LNCaP clone FGC (cell line): ENCODE data around the gene ZNF221.
"Not testable (repeated sequence)": the region's sequence is repeated elsewhere in the genome, so short reads cannot be mapped to it uniquely, and the experiment has no call there.

Experiments
- DNase-seq: peaks from one replicate; pipeline ENCODE4 v3.0.0-alpha.2; 2011; ENCODE audit warnings: low read depth
- H3K4me3 ChIP-seq: 2 replicates; pipeline ENCODE4 v1.5.1; 2011; ENCODE audit warnings: mild to moderate bottlenecking, low read depth, low read length, control low read depth
- TF ChIP-seq, protein P1 (sequence below): IDR thresholded peaks from 2 replicates; pipeline ENCODE4 v1.5.1; 2012; ENCODE audit warnings: mild to moderate bottlenecking; ENCODE audit not compliant: control insufficient read depth, insufficient read depth; ENCODE audit errors: extremely low read depth

The ZNF221 gene

GRCh38 chr19:43934985-43935708 is 15.9 kb upstream of the ZNF221 start, which contains the start of gene ZNF45:
TSS of gene ZNF45 (minus strand) at chr19:43935282. CDS start at chr19:43922185, 13,097 bp downstream.
- peak within 1 kb of the TSS; percentile 63 for H3K4me3 ChIP-seq
- TF ChIP-seq, protein P1, sequence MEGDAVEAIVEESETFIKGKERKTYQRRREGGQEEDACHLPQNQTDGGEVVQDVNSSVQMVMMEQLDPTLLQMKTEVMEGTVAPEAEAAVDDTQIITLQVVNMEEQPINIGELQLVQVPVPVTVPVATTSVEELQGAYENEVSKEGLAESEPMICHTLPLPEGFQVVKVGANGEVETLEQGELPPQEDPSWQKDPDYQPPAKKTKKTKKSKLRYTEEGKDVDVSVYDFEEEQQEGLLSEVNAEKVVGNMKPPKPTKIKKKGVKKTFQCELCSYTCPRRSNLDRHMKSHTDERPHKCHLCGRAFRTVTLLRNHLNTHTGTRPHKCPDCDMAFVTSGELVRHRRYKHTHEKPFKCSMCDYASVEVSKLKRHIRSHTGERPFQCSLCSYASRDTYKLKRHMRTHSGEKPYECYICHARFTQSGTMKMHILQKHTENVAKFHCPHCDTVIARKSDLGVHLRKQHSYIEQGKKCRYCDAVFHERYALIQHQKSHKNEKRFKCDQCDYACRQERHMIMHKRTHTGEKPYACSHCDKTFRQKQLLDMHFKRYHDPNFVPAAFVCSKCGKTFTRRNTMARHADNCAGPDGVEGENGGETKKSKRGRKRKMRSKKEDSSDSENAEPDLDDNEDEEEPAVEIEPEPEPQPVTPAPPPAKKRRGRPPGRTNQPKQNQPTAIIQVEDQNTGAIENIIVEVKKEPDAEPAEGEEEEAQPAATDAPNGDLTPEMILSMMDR = no peak
- DNase-seq = peak; percentile 54

DNA sequence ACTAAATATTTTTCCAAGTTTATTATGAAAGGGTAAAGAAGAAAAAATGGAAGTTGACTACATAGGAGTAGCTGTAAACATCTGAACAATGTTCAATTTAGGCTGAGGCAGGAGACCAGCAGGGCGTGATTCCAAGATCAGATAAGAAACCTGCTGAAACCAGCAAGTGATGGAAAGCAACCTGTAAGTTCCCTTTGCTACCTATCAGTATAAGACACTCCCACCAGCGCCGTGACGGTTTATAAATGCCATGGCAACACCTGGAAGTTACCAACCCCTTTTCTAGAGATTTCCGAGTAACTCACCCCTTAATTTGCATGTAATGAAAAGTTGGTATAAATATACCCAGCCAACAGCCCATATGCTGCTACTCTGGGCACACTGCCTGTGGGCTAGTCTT is 14.8 kb upstream of the ZNF221 start:
- TF ChIP-seq, protein P1 = no peak
- DNase-seq = peak; percentile 68
- no peak overlapping the region for H3K4me3 ChIP-seq

GRCh38 chr19:43939557-43940260 is 11.3 kb upstream of the ZNF221 start:
- no peak overlapping the region for H3K4me3 ChIP-seq
- TF ChIP-seq, protein P1 = no peak

DNA sequence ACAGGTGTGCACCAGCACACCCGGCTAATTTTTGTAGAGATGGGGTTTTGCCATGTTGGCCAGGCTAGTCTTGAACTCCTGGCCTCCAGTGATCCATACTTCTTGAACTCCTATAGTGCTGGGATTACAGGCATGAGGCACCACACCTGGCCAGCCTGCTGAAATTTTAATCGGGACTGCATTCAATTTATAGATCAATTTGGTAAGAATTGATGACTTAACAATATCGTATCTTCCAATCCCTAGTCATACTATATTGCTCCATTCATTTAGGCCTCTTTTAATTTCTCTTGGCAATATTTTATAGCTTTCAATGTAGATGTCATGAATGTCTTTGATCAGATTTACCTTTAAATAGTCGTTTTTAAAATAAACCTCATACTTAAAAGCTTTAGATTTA is 10.3 kb upstream of the ZNF221 start:
- DNase-seq = no peak
- TF ChIP-seq, protein P1 = no peak
- H3K4me3 ChIP-seq = no peak overlapping the region

More at GRCh38 chr19:43939557-43940260, 11.3 kb upstream of the ZNF221 start:
- DNase-seq = no peak

GRCh38 chr19:43941209-43941608 is 9.8 kb upstream of the ZNF221 start:
- TF ChIP-seq, protein P1 = no peak
- DNase-seq = no peak
- H3K4me3 ChIP-seq = no peak overlapping the region

DNA sequence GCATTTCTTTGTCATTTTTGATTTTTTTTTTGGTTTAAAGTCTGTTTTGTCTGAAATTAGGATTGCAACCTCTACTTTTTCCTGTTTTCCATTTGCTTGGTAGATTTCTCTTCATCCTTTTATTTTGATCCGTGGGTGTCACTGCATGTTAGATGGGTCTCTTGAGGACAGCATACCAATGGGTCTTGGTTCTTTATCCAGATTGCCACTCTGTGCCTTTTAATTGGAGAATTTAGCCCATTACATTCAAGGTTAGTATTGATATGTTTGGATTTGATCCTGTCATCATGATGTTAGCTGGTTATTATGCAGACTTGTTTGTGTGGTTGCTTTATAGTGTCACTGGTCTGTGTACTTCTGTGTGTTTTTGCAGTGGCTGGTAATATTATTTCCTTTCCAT is 3.6 kb upstream of the ZNF221 start:
- not testable (repeated sequence) for H3K4me3 ChIP-seq, DNase-seq

DNA sequence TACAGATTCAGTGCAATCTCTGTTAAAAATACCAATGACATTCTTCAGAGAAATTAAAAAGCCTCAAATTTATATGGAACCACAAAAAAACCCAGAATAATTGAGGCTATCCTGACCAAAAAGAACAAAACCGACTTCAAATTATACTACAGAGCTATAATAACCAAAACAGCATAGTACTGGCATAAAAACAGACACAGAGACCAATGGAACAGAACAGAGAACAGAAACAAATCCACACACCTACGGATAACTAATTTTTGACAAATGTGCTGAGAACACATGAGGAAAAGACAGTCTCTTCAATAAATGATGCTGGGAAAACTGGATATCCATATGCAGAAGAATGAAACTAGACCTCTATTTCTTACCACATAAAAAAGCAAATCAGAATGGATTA is 1.2 kb upstream of the ZNF221 start:
- not testable (repeated sequence) for DNase-seq, H3K4me3 ChIP-seq

- H3K4me3 ChIP-seq = no peak overlapping the region
- TF ChIP-seq, protein P1 = no peak
- no peak for DNase-seq
These were observed 5.8 kb downstream of the ZNF221 start for GRCh38 chr19:43956827-43957226.
